ENCODE data around the gene ARHGEF7. TPM values are rescaled to one million over a fixed set of nuclear protein-coding genes. Genes with fewer than 3 reads are reported as not detected.

The ARHGEF7 gene
- total RNA-seq, 1 donor from 2014 or later: 63.2 TPM

DNA sequence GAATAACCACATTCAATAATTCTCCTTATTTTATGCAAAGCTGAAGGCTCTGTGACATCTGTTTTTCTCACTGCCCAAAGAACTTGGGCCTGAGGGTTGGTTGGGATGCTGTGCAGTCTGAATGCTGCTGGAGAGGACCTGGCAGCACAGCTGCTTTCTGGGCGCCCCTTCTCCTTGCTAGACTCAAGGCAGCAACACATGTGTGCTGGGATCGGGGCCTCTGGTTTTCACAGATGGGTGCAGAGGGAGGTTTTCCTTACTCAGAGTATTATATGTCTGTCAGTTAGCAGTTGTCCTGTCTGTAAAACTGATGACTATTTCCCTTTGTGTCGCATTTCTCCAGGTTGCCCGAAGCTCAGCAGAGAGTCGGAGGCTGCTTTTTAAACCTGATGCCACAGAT lies 152.1 kb downstream of the ARHGEF7 start:
- peaks cover 40% of the 10 kb centered on the region for H3K36me3 ChIP-seq
- no peak overlapping the region for H3K27ac ChIP-seq
- ATAC-seq (no peak), DNase-seq (no peak)
- no peak overlapping the region for H3K4me3 ChIP-seq
- no peaks in the 10 kb centered on the region for H3K27me3 ChIP-seq
- no peaks in the 10 kb centered on the region for H3K9me3 ChIP-seq
- no peaks in the 10 kb centered on the region for H3K4me1 ChIP-seq
- intact Hi-C loops (cut with DNase I): no loop called here
- TF ChIP-seq, protein P1, sequence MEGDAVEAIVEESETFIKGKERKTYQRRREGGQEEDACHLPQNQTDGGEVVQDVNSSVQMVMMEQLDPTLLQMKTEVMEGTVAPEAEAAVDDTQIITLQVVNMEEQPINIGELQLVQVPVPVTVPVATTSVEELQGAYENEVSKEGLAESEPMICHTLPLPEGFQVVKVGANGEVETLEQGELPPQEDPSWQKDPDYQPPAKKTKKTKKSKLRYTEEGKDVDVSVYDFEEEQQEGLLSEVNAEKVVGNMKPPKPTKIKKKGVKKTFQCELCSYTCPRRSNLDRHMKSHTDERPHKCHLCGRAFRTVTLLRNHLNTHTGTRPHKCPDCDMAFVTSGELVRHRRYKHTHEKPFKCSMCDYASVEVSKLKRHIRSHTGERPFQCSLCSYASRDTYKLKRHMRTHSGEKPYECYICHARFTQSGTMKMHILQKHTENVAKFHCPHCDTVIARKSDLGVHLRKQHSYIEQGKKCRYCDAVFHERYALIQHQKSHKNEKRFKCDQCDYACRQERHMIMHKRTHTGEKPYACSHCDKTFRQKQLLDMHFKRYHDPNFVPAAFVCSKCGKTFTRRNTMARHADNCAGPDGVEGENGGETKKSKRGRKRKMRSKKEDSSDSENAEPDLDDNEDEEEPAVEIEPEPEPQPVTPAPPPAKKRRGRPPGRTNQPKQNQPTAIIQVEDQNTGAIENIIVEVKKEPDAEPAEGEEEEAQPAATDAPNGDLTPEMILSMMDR (IDR thresholded peaks at IDR 0.05): no peak

- no peak for ATAC-seq
- Histone ChIP-seq H3K9me3 (no peaks in the 10 kb centered on the region), H3K4me3 (no peak overlapping the region), H3K4me1 (no peaks in the 10 kb centered on the region), H3K27ac (no peak overlapping the region), H3K27me3 (no peaks in the 10 kb centered on the region), H3K36me3 (peaks cover 40% of the 10 kb centered on the region)
- TF ChIP-seq, protein P1 (IDR thresholded peaks at IDR 0.05): no peak
- intact Hi-C loops (cut with DNase I): no loop called here
- no peak for DNase-seq
Measured at GRCh38 chr13:111267784-111268183, 152.7 kb downstream of the ARHGEF7 start.

GRCh38 chr13:111269508-111269907 lies 154.4 kb downstream of the ARHGEF7 start:
- TF ChIP-seq, protein P1 (IDR thresholded peaks at IDR 0.05): no peak

GRCh38 chr13:111270126-111270525 lies 155.0 kb downstream of the ARHGEF7 start:
- TF ChIP-seq, protein P1 (IDR thresholded peaks at IDR 0.05): no peak
- ATAC-seq (no peak), DNase-seq (no peak)
- no peak overlapping the region for H3K4me3 ChIP-seq
- no peaks in the 10 kb centered on the region for H3K27me3 ChIP-seq
- H3K27ac ChIP-seq: no peak overlapping the region
- intact Hi-C loops (cut with DNase I): no loop called here
- no peaks in the 10 kb centered on the region for H3K9me3 ChIP-seq
- H3K4me1 ChIP-seq: no peaks in the 10 kb centered on the region
- peaks cover 63% of the 10 kb centered on the region for H3K36me3 ChIP-seq

More at GRCh38 chr13:111269508-111269907, 154.4 kb downstream of the ARHGEF7 start:
- Histone ChIP-seq H3K27ac (no peak overlapping the region), H3K27me3 (no peaks in the 10 kb centered on the region), H3K36me3 (peaks cover 58% of the 10 kb centered on the region), H3K4me3 (no peak overlapping the region), H3K4me1 (no peaks in the 10 kb centered on the region), H3K9me3 (no peaks in the 10 kb centered on the region)
- intact Hi-C loops (cut with DNase I): no loop called here
- ATAC-seq: no peak
- no peak for DNase-seq

DNA sequence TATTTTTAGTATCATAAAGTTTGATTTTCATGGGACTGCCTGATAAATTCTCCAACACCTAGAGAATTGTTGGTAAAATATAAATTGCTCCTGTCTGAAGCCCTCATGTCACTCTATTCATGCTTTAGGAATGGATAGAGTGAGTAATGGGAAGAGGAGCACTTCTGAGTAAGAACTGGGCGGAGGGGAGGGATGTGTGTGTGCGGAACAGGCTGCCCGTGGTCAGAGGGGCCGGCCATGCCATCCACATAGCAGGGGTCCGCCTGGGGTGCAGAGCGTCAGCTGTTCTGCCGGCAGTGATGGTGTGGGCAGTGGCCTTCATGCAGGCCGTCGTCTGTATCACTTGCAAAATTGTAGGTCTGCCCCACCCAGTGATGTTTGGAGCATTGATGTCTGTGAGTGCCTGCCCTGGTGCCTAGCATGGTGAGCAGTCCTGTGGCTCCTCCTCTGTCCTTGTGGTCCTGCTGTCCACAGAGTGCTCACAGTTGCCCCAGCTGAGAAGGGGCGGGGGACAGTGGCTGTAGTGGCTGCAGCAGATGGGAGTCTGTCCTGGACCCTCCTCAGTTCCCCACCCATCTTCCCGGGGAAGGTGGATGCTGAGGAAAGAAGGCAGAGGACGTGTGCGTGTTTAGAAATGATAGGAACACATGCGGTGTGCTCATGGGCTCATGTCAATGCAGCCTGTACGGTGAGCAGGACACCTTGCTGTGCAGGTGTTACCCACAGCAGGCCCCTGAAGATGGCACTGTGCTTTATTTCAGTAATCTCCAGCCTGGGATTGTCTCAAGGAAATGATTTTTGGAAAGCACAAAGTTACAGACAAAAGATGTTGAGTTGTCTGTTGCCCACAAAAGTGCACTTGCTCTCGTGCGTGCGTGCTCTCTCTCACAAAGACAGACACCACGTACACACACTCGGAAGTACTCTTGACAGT lies 155.9 kb downstream of the ARHGEF7 start:
- no peak for DNase-seq
- Histone ChIP-seq H3K4me1 (no peaks in the 10 kb centered on the region), H3K27me3 (no peaks in the 10 kb centered on the region), H3K9me3 (no peaks in the 10 kb centered on the region), H3K27ac (peak overlapping the region; percentile 2), H3K36me3 (peaks cover 64% of the 10 kb centered on the region), H3K4me3 (no peak overlapping the region)
- TF ChIP-seq, protein P1 (IDR thresholded peaks at IDR 0.05): no peak
- intact Hi-C loops (cut with DNase I): no loop called here
- ATAC-seq: peak; percentile 10
